Upper lobe of right lung (tissue), 1 donor: Measurements from ENCODE around the gene NELL1. TPM values are rescaled to one million over a fixed set of nuclear protein-coding genes. Genes with fewer than 3 reads are reported as not detected.

Experiments used
- ATAC-seq: fragments of 200-7000 bp; cut with Tn5 transposase; one replicate; pipeline ENCODE4 v1.9.1; 2020; ENCODE audit warnings: mild to moderate bottlenecking, moderate library complexity
- DNase-seq: peaks from one replicate; pipeline ENCODE4 v3.0.0-alpha.2; 2020
- H3K27ac ChIP-seq: fragments of 200-600 bp; one replicate; pipeline ENCODE4 v1.8.0; 2022
- H3K27me3 ChIP-seq: fragments of 200-600 bp; one replicate; pipeline ENCODE4 v1.8.0; 2022; ENCODE audit warnings: mild to moderate bottlenecking
- H3K36me3 ChIP-seq: fragments of 200-600 bp; one replicate; pipeline ENCODE4 v1.8.0; 2022
- H3K4me1 ChIP-seq: fragments of 200-600 bp; one replicate; pipeline ENCODE4 v1.8.0; 2022
- H3K4me3 ChIP-seq: fragments of 200-600 bp; one replicate; pipeline ENCODE4 v1.8.0; 2022; ENCODE audit warnings: mild to moderate bottlenecking
- H3K9me3 ChIP-seq: fragments of 200-600 bp; one replicate; pipeline ENCODE4 v1.8.0; 2022
- CTCF ChIP-seq: fragments of 200-600 bp; IDR thresholded peaks from one replicate; pipeline ENCODE4 v1.8.0; 2022; ENCODE audit warnings: antibody characterized with exemption
- intact Hi-C: fragments of 100-400 bp; cut with DNase I; formaldehyde crosslinking; loops from one replicate; pipeline ENCODE4 v1.11.0; 2022
- total RNA-seq: library from RNA; stranded (reverse); fragmentation: NEBNext Ultra II Directional; extraction: Animal tissue kit (Norgen Biotek cat#: 25700); gene quantifications from one replicate; pipeline ENCODE4 v1.2.1, GENCODE V29; 2021
- donor health status: DM: no; HTN: yes; CAD: no; lungs with severe emphysema.

The NELL1 gene
- total RNA-seq, 1 donor from 2014 or later, result not detected

- no peak overlapping the region for H3K4me3 ChIP-seq
- no peaks in the 10 kb centered on the region for H3K27me3 ChIP-seq
- H3K36me3 ChIP-seq, result no peaks in the 10 kb centered on the region
- H3K27ac ChIP-seq, result no peak overlapping the region
- DNase-seq, result no peak
- intact Hi-C loops, result no loop called here
- no peaks in the 10 kb centered on the region for H3K4me1 ChIP-seq
- no peaks in the 10 kb centered on the region for H3K9me3 ChIP-seq
- ATAC-seq, result no peak
- no peak for TF ChIP-seq CTCF
These were observed 796.5 kb downstream of the NELL1 start for GRCh38 chr11:21465920-21466319.

GRCh38 chr11:21470521-21470920, 801.1 kb downstream of the NELL1 start:
- intact Hi-C loops, result no loop called here
- Histone ChIP-seq H3K36me3 (no peaks in the 10 kb centered on the region), H3K27ac (no peak overlapping the region), H3K4me1 (no peaks in the 10 kb centered on the region), H3K4me3 (no peak overlapping the region), H3K9me3 (no peaks in the 10 kb centered on the region), H3K27me3 (no peaks in the 10 kb centered on the region)
- TF ChIP-seq CTCF, result no peak
- no peak for ATAC-seq
- no peak for DNase-seq

GRCh38 chr11:21472261-21472660, 802.9 kb downstream of the NELL1 start:
- no peak for TF ChIP-seq CTCF
- DNase-seq, result no peak
- Histone ChIP-seq H3K4me1 (no peaks in the 10 kb centered on the region), H3K36me3 (no peaks in the 10 kb centered on the region), H3K4me3 (no peak overlapping the region), H3K27me3 (no peaks in the 10 kb centered on the region), H3K9me3 (no peaks in the 10 kb centered on the region), H3K27ac (no peak overlapping the region)
- intact Hi-C loops, result no loop called here
- ATAC-seq, result no peak

GRCh38 chr11:21474529-21474928, 805.1 kb downstream of the NELL1 start:
- Histone ChIP-seq H3K36me3 (no peaks in the 10 kb centered on the region), H3K27me3 (no peaks in the 10 kb centered on the region), H3K4me1 (no peaks in the 10 kb centered on the region), H3K4me3 (no peak overlapping the region), H3K27ac (no peak overlapping the region), H3K9me3 (no peaks in the 10 kb centered on the region)
- no peak for TF ChIP-seq CTCF
- ATAC-seq (no peak), DNase-seq (no peak)
- intact Hi-C loops, result no loop called here

- DNase-seq (no peak), ATAC-seq (no peak)
- H3K4me3 ChIP-seq, result no peak overlapping the region
- intact Hi-C loops, result no loop called here
- no peak for TF ChIP-seq CTCF
- no peaks in the 10 kb centered on the region for H3K9me3 ChIP-seq
- no peaks in the 10 kb centered on the region for H3K27me3 ChIP-seq
- no peaks in the 10 kb centered on the region for H3K4me1 ChIP-seq
- no peak overlapping the region for H3K27ac ChIP-seq
- no peaks in the 10 kb centered on the region for H3K36me3 ChIP-seq
These were observed 805.9 kb downstream of the NELL1 start for GRCh38 chr11:21475276-21475675.

- no peak for ATAC-seq
- Histone ChIP-seq H3K36me3 (no peaks in the 10 kb centered on the region), H3K4me3 (no peak overlapping the region), H3K27me3 (no peaks in the 10 kb centered on the region), H3K9me3 (no peaks in the 10 kb centered on the region), H3K27ac (no peak overlapping the region), H3K4me1 (no peaks in the 10 kb centered on the region)
- DNase-seq, result no peak
- TF ChIP-seq CTCF, result no peak
- intact Hi-C loops, result no loop called here
These were observed 807.2 kb downstream of the NELL1 start for GRCh38 chr11:21476588-21476987.
